Fibroblast of lung (primary cell): ENCODE data around the gene SLC7A5.

ENCODE experiments used
- CTCF ChIP-seq, 2 donors: IDR thresholded peaks in 1 of 2; conservative IDR thresholded peaks in 1 of 2; 1 replicate in 1 of 2; 2 replicates in 1 of 2; pipeline ENCODE4 v1.5.1; 2011 to 2012; ENCODE audit warnings: low read length in 2 of 2, control low read depth in 1 of 2, inconsistent platforms in 1 of 2, low read depth in 1 of 2, mild to moderate bottlenecking in 1 of 2
- EZH2 ChIP-seq: IDR thresholded peaks from 2 replicates; pipeline ENCODE4 v1.5.1; 2012; ENCODE audit warnings: low read length, control low read depth, mild to moderate bottlenecking; ENCODE audit errors: missing control alignments

GRCh38 chr16:87855852-87856715 lies 13.2 kb downstream of the SLC7A5 start:
- no peak for TF ChIP-seq CTCF (conservative IDR thresholded peaks at IDR 0.05 in 1 of 2, IDR thresholded peaks at IDR 0.05 in 1 of 2; ENCODE audit: low read depth in 1 of 2, low read length in 2 of 2)
- no peak for TF ChIP-seq EZH2
